ENCODE measurements around the gene REEP1. TPM values are rescaled to one million over a fixed set of nuclear protein-coding genes. Genes with fewer than 3 reads are reported as not detected.

REEP1 gene
- total and polyA plus RNA-seq, 2 of the 13 experiments (the other 11 are each of a cell fraction or from before 2014, with no cell fraction given): 0.27 TPM; not detected in 1

DNA sequence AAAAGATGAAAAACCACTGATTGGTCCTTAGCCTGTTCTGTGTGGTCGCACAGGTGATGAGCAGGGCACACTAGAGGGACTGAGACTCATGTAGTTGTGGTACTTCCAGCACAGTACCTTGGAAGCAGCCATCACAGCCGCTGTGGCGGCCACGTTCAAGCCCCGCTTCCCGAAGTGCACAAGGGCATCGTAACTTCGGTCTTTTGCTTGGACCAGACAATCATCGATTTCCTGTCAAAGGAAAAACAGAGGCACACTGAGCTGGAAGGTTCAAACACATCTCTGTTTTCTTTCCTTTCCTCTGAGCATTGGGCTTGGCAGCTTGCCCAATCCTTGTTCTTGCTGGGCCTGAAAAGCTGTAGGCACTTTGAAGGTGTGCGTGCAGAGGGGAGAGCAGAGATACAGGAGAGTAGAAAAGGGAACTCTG lies 85.6 kb downstream of the REEP1 start (continued):
- TF ChIP-seq, protein P1, sequence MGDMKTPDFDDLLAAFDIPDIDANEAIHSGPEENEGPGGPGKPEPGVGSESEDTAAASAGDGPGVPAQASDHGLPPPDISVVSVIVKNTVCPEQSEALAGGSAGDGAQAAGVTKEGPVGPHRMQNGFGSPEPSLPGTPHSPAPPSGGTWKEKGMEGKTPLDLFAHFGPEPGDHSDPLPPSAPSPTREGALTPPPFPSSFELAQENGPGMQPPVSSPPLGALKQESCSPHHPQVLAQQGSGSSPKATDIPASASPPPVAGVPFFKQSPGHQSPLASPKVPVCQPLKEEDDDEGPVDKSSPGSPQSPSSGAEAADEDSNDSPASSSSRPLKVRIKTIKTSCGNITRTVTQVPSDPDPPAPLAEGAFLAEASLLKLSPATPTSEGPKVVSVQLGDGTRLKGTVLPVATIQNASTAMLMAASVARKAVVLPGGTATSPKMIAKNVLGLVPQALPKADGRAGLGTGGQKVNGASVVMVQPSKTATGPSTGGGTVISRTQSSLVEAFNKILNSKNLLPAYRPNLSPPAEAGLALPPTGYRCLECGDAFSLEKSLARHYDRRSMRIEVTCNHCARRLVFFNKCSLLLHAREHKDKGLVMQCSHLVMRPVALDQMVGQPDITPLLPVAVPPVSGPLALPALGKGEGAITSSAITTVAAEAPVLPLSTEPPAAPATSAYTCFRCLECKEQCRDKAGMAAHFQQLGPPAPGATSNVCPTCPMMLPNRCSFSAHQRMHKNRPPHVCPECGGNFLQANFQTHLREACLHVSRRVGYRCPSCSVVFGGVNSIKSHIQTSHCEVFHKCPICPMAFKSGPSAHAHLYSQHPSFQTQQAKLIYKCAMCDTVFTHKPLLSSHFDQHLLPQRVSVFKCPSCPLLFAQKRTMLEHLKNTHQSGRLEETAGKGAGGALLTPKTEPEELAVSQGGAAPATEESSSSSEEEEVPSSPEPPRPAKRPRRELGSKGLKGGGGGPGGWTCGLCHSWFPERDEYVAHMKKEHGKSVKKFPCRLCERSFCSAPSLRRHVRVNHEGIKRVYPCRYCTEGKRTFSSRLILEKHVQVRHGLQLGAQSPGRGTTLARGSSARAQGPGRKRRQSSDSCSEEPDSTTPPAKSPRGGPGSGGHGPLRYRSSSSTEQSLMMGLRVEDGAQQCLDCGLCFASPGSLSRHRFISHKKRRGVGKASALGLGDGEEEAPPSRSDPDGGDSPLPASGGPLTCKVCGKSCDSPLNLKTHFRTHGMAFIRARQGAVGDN (CRISPR knock-in tag; IDR thresholded peaks at IDR 0.05): peak; percentile 66
- TF ChIP-seq ZNF430 (CRISPR knock-in tag; IDR thresholded peaks at IDR 0.05): 0 out of 2 replicates have a peak, but pooled peaks have one; percentile 48
- TF ChIP-seq ZNF891 (CRISPR knock-in tag; IDR thresholded peaks at IDR 0.05): no peak
- TF ChIP-seq, protein P2, sequence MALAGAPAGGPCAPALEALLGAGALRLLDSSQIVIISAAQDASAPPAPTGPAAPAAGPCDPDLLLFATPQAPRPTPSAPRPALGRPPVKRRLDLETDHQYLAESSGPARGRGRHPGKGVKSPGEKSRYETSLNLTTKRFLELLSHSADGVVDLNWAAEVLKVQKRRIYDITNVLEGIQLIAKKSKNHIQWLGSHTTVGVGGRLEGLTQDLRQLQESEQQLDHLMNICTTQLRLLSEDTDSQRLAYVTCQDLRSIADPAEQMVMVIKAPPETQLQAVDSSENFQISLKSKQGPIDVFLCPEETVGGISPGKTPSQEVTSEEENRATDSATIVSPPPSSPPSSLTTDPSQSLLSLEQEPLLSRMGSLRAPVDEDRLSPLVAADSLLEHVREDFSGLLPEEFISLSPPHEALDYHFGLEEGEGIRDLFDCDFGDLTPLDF (CRISPR knock-in tag; IDR thresholded peaks at IDR 0.05): no peak
- TF ChIP-seq ZKSCAN8 (CRISPR knock-in tag; IDR thresholded peaks at IDR 0.05; ENCODE audit: borderline replicate concordance): 0 out of 2 replicates have a peak, but pooled peaks have one; percentile 49
- TF ChIP-seq, protein P3, sequence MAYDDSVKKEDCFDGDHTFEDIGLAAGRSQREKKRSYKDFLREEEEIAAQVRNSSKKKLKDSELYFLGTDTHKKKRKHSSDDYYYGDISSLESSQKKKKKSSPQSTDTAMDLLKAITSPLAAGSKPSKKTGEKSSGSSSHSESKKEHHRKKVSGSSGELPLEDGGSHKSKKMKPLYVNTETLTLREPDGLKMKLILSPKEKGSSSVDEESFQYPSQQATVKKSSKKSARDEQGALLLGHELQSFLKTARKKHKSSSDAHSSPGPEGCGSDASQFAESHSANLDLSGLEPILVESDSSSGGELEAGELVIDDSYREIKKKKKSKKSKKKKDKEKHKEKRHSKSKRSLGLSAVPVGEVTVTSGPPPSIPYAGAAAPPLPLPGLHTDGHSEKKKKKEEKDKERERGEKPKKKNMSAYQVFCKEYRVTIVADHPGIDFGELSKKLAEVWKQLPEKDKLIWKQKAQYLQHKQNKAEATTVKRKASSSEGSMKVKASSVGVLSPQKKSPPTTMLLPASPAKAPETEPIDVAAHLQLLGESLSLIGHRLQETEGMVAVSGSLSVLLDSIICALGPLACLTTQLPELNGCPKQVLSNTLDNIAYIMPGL (CRISPR knock-in tag; IDR thresholded peaks at IDR 0.05; ENCODE audit: borderline replicate concordance in 1 of 2, low read depth in 1 of 2): peak in 1 of 2 experiments; percentile 59; a peak in 1 of 4 replicates
- peak; percentile 76; the same call in 1 of the 2 replicates for TF ChIP-seq ZNF136 (CRISPR knock-in tag; IDR thresholded peaks at IDR 0.05; ENCODE audit: low read depth)
- peak; percentile 48; the same call in 1 of the 2 replicates for TF ChIP-seq MYC (CRISPR knock-in tag; IDR thresholded peaks at IDR 0.05; ENCODE audit: borderline replicate concordance)
- TF ChIP-seq ZBTB42 (CRISPR knock-in tag; IDR thresholded peaks at IDR 0.05): no peak
- no peak for TF ChIP-seq SYNCRIP (IDR thresholded peaks at IDR 0.05; ENCODE audit: insufficient read depth, low read depth, low read length)
- no peak for TF ChIP-seq ZNF703 (CRISPR knock-in tag; IDR thresholded peaks at IDR 0.05; ENCODE audit: borderline replicate concordance)
- TF ChIP-seq, protein P4, sequence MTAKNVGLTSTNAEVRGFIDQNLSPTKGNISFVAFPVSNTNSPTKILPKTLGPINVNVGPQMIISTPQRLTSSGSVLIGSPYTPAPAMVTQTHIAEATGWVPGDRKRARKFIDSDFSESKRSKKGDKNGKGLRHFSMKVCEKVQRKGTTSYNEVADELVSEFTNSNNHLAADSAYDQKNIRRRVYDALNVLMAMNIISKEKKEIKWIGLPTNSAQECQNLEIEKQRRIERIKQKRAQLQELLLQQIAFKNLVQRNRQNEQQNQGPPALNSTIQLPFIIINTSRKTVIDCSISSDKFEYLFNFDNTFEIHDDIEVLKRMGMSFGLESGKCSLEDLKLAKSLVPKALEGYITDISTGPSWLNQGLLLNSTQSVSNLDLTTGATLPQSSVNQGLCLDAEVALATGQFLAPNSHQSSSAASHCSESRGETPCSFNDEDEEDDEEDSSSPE (CRISPR knock-in tag; IDR thresholded peaks at IDR 0.05): 0 out of 2 replicates have a peak, but pooled peaks have one; percentile 37
- TF ChIP-seq NCOA2 (CRISPR knock-in tag; IDR thresholded peaks at IDR 0.05): peak; percentile 72
- TF ChIP-seq MTF2 (CRISPR knock-in tag; IDR thresholded peaks at IDR 0.05; ENCODE audit: borderline replicate concordance): no peak
- TF ChIP-seq HNF4A (CRISPR knock-in tag; IDR thresholded peaks at IDR 0.05): peak; percentile 69
- TF ChIP-seq ZNF501 (CRISPR knock-in tag; IDR thresholded peaks at IDR 0.05): peak; percentile 69; the same call in 1 of the 2 replicates
- TF ChIP-seq SALL2 (CRISPR knock-in tag; IDR thresholded peaks at IDR 0.05): no peak
- TF ChIP-seq MED1 (CRISPR knock-in tag; IDR thresholded peaks at IDR 0.05): peak; percentile 59; the same call in 1 of the 2 replicates
- peak; percentile 71; the same call in 1 of the 2 replicates for TF ChIP-seq ZNF614 (CRISPR knock-in tag; IDR thresholded peaks at IDR 0.05; ENCODE audit: borderline replicate concordance)
